Lung (tissue), 12 donors: ENCODE measurements around the gene ADAM12. TPM values are rescaled to one million over a fixed set of nuclear protein-coding genes. Genes with fewer than 3 reads are reported as not detected.

Experiments
- ATAC-seq: fragments of 200-7000 bp; cut with Tn5 transposase; one replicate; pipeline ENCODE4 v1.9.1; 2020; ENCODE audit warnings: moderate number of reproducible peaks; ENCODE audit not compliant: insufficient read depth, low FRiP score
- DNase-seq, 3 donors: peaks; one replicate each; pipeline ENCODE4 v3.0.0-alpha.2; 2013 to 2017
- H3K27ac ChIP-seq, 2 donors: one replicate each; pipeline ENCODE4 v1.5.1; 2013; ENCODE audit warnings: mild to moderate bottlenecking in 2 of 2, moderate library complexity in 2 of 2, control low read depth in 1 of 2, inconsistent platforms in 1 of 2, low read depth in 1 of 2, low read length in 1 of 2
- H3K27me3 ChIP-seq, 3 donors: one replicate each; pipeline ENCODE4 v1.5.1; 2013; ENCODE audit warnings: low read length in 2 of 3; ENCODE audit not compliant: control insufficient read depth in 3 of 3, insufficient read depth in 3 of 3
- H3K36me3 ChIP-seq, 4 donors: one replicate each; pipeline ENCODE4 v1.5.1; 2013; ENCODE audit warnings: low read length in 4 of 4, mild to moderate bottlenecking in 1 of 4, moderate library complexity in 1 of 4; ENCODE audit not compliant: control insufficient read depth in 4 of 4, insufficient read depth in 4 of 4
- H3K4me1 ChIP-seq, 5 donors: one replicate each; pipeline ENCODE4 v1.5.1; 2013; ENCODE audit warnings: low read length in 5 of 5, mild to moderate bottlenecking in 2 of 5, moderate library complexity in 1 of 5; ENCODE audit not compliant: control insufficient read depth in 5 of 5, insufficient read depth in 5 of 5
- H3K4me3 ChIP-seq: one replicate; pipeline ENCODE4 v1.5.1; 2013; ENCODE audit warnings: mild to moderate bottlenecking, control low read depth, moderate library complexity
- H3K9ac ChIP-seq, 2 donors: one replicate each; pipeline ENCODE4 v1.5.1; 2013; ENCODE audit warnings: low read length in 2 of 2, control low read depth in 1 of 2; ENCODE audit not compliant: insufficient read depth in 1 of 2
- H3K9me3 ChIP-seq, 4 donors: one replicate each; pipeline ENCODE4 v1.5.1; 2013; ENCODE audit warnings: low read length in 3 of 4, mild to moderate bottlenecking in 1 of 4, moderate library complexity in 1 of 4; ENCODE audit not compliant: control insufficient read depth in 4 of 4, insufficient read depth in 3 of 4
- WGBS, 2 donors: extraction: QIAGEN DNeasy Blood & Tissue Kit; methylation state at CpG; one replicate each; pipeline ENCODE4 v1.1.7; 2013; 5-methylcytosine and 5-hydroxymethylcytosine counted together
- polyA plus RNA-seq, 2 donors: library from polyadenylated mRNA; stranded (reverse); fragments of 200-250 nt; gene quantifications; one replicate each; pipeline ENCODE4 v1.2.1, GENCODE V29; 2013
- total RNA-seq, 2 donors: library from RNA; depleted of rRNA in 1 of 2; stranded (reverse); fragments of >200 nt in 1 of 2; gene quantifications; one replicate each; pipeline ENCODE4 v1.2.1, GENCODE V29; 2014 to 2021
- TF ChIP-seq, protein P1 (sequence below): IDR thresholded peaks from 2 replicates; pipeline ENCODE4 v1.5.1; 2012; ENCODE audit warnings: mild to moderate bottlenecking; ENCODE audit errors: control extremely low read depth, extremely low read depth
- donor health status: control.
- donor health status: control.
- donor health status: Bipolar disorder and iron deficiency.
- donor health status: healthy.
- donor health status: DM: yes; HTN: yes; CAD: no.

ADAM12 gene
- total and polyA plus RNA-seq, 4 donors: 0.16 to 5.8 (median 0.85) TPM

DNA sequence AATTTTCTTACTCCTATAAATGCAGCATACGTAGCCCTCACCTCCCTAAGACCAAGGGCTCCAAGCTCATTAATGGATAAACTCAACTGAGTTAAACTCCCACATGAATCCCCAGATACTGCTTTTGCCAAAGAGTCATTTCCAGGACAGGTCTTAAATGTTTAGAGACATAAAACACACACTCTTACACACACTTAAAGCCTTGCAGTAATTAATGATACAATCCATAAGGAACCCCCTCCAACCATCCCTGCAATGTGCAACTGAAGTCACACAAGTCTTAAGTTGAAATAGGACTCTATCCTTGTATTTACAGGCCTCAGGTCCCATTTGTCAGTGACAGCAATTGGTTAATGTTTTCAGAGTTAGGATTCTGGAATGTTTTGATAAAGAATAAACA lies 297.8 kb downstream of the ADAM12 start:
- DNase-seq (no peak), ATAC-seq (no peak)
- Histone ChIP-seq H3K4me1 (peaks cover 0 to 18% (median 0%) of the 10 kb centered on the region in 5 donors), H3K27ac (no peak overlapping the region), H3K36me3 (no peaks in the 10 kb centered on the region), H3K9ac (no peak overlapping the region), H3K4me3 (no peak overlapping the region), H3K9me3 (peaks cover 0 to 2% (median 0%) of the 10 kb centered on the region in 4 donors), H3K27me3 (no peaks in the 10 kb centered on the region)
- TF ChIP-seq, protein P1, sequence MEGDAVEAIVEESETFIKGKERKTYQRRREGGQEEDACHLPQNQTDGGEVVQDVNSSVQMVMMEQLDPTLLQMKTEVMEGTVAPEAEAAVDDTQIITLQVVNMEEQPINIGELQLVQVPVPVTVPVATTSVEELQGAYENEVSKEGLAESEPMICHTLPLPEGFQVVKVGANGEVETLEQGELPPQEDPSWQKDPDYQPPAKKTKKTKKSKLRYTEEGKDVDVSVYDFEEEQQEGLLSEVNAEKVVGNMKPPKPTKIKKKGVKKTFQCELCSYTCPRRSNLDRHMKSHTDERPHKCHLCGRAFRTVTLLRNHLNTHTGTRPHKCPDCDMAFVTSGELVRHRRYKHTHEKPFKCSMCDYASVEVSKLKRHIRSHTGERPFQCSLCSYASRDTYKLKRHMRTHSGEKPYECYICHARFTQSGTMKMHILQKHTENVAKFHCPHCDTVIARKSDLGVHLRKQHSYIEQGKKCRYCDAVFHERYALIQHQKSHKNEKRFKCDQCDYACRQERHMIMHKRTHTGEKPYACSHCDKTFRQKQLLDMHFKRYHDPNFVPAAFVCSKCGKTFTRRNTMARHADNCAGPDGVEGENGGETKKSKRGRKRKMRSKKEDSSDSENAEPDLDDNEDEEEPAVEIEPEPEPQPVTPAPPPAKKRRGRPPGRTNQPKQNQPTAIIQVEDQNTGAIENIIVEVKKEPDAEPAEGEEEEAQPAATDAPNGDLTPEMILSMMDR: no peak
- WGBS, 2 donors: 95 to 97% methylated on average over 1 of the region's 1 CpG

DNA sequence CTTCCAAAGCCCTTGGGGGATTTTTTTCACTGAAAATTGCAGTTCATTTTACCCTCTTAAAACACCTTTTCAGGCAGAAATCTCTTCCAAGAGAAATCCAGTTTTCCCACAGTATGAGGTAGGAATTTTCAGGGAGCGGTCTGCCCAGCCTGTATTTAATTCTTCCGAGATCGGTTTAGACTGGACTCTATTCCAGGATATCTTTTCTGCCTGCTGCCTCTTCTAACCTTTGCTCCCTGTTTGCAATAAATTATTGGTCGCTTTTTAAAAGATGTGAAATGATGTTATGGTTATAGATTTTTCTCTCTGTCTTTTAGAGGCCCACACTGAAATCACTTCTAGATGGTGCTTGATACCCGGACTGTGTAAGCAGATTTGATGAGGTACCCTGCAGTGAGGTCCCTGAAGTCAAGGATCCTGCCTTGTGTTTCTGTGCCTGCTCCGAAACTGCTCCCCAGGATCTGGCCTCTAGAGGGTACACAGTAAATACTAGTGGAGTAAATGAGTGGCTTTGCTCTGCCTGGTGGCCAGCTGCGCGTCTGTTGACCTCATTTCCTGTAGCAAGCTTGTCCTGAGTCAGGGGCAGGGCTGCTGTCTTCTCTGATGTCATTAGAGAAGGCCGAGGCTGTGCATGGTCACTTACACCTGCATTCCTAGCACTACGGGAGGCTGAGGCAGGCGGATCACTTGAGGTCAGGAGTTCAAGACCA lies 300.3 kb downstream of the ADAM12 start:
- H3K4me1 ChIP-seq: peaks cover 0 to 22% (median 7%) of the 10 kb centered on the region in 5 donors
- H3K9me3 ChIP-seq: no peaks in the 10 kb centered on the region
- no peak overlapping the region for H3K9ac ChIP-seq
- H3K27me3 ChIP-seq: no peaks in the 10 kb centered on the region
- H3K36me3 ChIP-seq: no peaks in the 10 kb centered on the region
- WGBS, 2 donors: 67 to 68% methylated on average over 11 of the region's 11 CpGs
- no peak overlapping the region for H3K4me3 ChIP-seq
- DNase-seq (peak; percentile 44 to 61 (median 56)), ATAC-seq (no peak)
- no peak overlapping the region for H3K27ac ChIP-seq
- TF ChIP-seq, protein P1: no peak

DNA sequence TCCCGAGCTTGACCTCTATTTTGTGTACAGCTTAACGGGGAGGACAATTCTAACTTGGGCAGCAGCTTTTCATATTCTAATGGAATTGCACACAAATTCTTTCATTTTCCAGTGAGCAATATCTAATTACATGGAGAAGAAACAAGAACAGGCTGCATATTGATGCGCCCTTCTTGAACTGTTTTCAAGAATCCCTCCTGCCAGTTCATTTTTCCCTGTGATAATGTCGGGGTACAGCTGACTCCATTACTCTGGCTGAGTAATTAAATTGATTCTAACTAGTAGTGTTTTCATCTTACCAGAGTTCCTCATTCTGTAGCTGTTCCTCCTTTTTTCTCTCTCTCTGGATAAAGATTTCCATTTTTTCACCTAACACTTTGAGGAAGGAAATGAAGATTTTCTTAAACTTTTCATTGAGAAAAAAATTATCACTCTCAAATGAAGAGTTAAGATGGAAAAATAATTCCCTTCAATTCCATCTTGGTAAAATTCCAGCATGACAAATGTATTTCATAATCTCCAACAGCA lies 301.1 kb downstream of the ADAM12 start:
- DNase-seq (peak in 1 of 3 donors; percentile 52), ATAC-seq (no peak)
- H3K9me3 ChIP-seq: no peaks in the 10 kb centered on the region
- WGBS, 2 donors: 67 to 84% methylated on average over 4 of the region's 4 CpGs
- no peaks in the 10 kb centered on the region for H3K36me3 ChIP-seq
- no peak overlapping the region for H3K9ac ChIP-seq
- H3K27me3 ChIP-seq: no peaks in the 10 kb centered on the region
- peaks cover 0 to 26% (median 10%) of the 10 kb centered on the region in 5 donors for H3K4me1 ChIP-seq
- H3K4me3 ChIP-seq: no peak overlapping the region
- H3K27ac ChIP-seq: no peak overlapping the region
- TF ChIP-seq, protein P1: no peak
